ENCODE data around the gene IFIT2. TPM values are rescaled to one million over a fixed set of nuclear protein-coding genes. Genes with fewer than 3 reads are reported as not detected.
A peak's percentile ranks its signal among the peaks of the same experiment; 100 is the strongest.

Gene IFIT2
- total RNA-seq, 4 donors from 2014 or later: 0.26 to 3.0 (median 1.5) TPM

DNA sequence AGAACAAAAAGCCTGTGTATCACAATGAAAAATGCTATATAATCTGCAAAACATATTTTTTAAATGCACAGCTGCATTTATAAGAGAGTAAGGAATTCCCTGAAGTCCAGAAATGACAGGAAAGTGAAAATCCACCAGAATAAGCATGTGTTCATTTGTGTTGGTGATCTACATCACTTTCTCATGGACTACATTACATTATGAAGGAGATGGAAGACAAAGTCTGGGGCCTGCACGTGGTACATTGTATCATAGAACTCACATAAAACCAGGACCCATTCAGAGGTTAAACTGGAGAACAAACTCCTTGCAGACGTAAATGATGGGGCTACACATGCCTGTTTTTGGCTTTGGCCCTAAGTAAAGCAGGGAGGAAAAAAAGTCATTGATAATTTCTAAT, 42.3 kb downstream of the IFIT2 start:
- no peak for DNase-seq
- Histone ChIP-seq H3K27me3 (no peaks in the 10 kb centered on the region), H3K9me3 (no peaks in the 10 kb centered on the region), H3K4me3 (no peak overlapping the region), H3K4me1 (peaks cover 0 to 33% (median 18%) of the 10 kb centered on the region in 3 donors), H3K36me3 (peaks cover 0 to 9% (median 0%) of the 10 kb centered on the region in 3 donors), H3K27ac (no peak overlapping the region)
- intact Hi-C loops (cut with DNase I): no loop called here
- TF ChIP-seq CTCF (IDR thresholded peaks at IDR 0.05) (no peak), POLR2A (IDR thresholded peaks at IDR 0.05) (no peak)
- 61 to 70% methylated on average over 2 of the region's 2 CpGs for WGBS, 2 donors

- WGBS, 2 donors: 92 to 95% methylated on average over 4 of the region's 4 CpGs
- peaks cover 0 to 36% (median 22%) of the 10 kb centered on the region in 3 donors for H3K4me1 ChIP-seq
- no peaks in the 10 kb centered on the region for H3K27me3 ChIP-seq
- no peak overlapping the region for H3K4me3 ChIP-seq
- H3K36me3 ChIP-seq: no peaks in the 10 kb centered on the region
- intact Hi-C loops (cut with DNase I): no loop called here
- TF ChIP-seq CTCF (IDR thresholded peaks at IDR 0.05) (no peak), POLR2A (IDR thresholded peaks at IDR 0.05) (no peak)
- H3K9me3 ChIP-seq: no peaks in the 10 kb centered on the region
- DNase-seq: no peak
- peak overlapping the region in 1 of 4 donors; percentile 51 for H3K27ac ChIP-seq
Measured at GRCh38 chr10:89345367-89346000, 43.6 kb downstream of the IFIT2 start.

DNA sequence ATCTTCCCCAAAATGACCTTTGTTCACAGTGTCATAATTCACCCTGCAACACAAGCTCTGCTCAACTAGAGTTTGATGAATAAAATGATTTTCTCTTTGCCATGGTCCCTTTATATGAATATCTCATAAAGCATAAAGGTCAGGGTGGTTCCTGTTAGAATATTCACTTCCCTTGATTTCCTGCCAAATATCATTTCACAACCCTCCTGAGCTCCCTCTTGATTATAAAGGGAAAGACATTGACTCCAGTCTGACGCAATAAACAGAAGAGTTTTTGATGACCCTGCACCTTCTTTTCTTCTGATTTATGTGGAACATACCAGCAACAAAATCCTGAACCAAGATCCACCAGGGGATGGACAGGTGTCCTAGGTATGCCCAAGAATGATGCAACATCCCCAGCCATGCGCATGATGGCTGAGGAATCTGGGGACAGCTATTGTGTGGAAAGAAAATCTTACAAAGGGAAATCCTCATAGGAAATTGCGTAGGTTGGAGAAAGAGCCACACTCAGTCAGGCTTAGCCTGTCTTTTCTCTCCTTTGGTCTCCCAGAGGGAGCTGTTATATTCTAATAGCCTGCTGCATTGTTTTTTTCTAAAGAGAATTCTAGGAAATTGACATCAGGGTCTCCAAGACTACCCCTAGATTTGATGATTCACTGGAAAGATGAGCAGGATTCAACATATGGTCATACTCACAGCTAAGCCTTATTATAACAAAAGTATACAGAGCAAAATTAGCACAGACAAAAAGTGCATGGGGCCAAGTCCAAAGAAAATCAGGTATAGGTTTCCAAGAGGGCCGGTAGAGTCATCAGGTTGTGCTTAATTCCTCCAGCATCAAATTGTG, 44.8 kb downstream of the IFIT2 start:
- WGBS, 2 donors: 53 to 57% methylated on average over 4 of the region's 4 CpGs
- H3K27me3 ChIP-seq: no peaks in the 10 kb centered on the region
- intact Hi-C loops (cut with DNase I): no loop called here
- TF ChIP-seq CTCF (IDR thresholded peaks at IDR 0.05) (no peak), POLR2A (IDR thresholded peaks at IDR 0.05) (no peak)
- H3K4me1 ChIP-seq: peaks cover 7 to 47% (median 34%) of the 10 kb centered on the region in 3 donors
- no peak overlapping the region for H3K4me3 ChIP-seq
- peak overlapping the region in 3 of 4 donors; percentile 51 to 73 (median 54) for H3K27ac ChIP-seq
- no peaks in the 10 kb centered on the region for H3K36me3 ChIP-seq
- DNase-seq: no peak
- H3K9me3 ChIP-seq: no peaks in the 10 kb centered on the region

- H3K4me3 ChIP-seq: no peak overlapping the region
- peak overlapping the region in 3 of 4 donors; percentile 51 to 73 (median 54) for H3K27ac ChIP-seq
- 79 to 80% methylated on average over 7 of the region's 7 CpGs for WGBS, 2 donors
- no peaks in the 10 kb centered on the region for H3K9me3 ChIP-seq
- TF ChIP-seq CTCF (IDR thresholded peaks at IDR 0.05): no peak
- TF ChIP-seq POLR2A (IDR thresholded peaks at IDR 0.05): no peak
- no peak for DNase-seq
- H3K36me3 ChIP-seq: no peaks in the 10 kb centered on the region
- intact Hi-C loops (cut with DNase I): no loop called here
- H3K27me3 ChIP-seq: no peaks in the 10 kb centered on the region
- peaks cover 12 to 55% (median 39%) of the 10 kb centered on the region in 3 donors for H3K4me1 ChIP-seq
Measured at GRCh38 chr10:89347701-89348457, 46.0 kb downstream of the IFIT2 start.

All from esophagus squamous epithelium (tissue), 5 donors.